Measurements from ENCODE around the gene PARP8.
A peak's percentile ranks its signal among the peaks of the same experiment; 100 is the strongest.
"Not testable (repeated sequence)": the region's sequence is repeated elsewhere in the genome, so short reads cannot be mapped to it uniquely, and the experiment has no call there.

PARP8 gene, protein sequence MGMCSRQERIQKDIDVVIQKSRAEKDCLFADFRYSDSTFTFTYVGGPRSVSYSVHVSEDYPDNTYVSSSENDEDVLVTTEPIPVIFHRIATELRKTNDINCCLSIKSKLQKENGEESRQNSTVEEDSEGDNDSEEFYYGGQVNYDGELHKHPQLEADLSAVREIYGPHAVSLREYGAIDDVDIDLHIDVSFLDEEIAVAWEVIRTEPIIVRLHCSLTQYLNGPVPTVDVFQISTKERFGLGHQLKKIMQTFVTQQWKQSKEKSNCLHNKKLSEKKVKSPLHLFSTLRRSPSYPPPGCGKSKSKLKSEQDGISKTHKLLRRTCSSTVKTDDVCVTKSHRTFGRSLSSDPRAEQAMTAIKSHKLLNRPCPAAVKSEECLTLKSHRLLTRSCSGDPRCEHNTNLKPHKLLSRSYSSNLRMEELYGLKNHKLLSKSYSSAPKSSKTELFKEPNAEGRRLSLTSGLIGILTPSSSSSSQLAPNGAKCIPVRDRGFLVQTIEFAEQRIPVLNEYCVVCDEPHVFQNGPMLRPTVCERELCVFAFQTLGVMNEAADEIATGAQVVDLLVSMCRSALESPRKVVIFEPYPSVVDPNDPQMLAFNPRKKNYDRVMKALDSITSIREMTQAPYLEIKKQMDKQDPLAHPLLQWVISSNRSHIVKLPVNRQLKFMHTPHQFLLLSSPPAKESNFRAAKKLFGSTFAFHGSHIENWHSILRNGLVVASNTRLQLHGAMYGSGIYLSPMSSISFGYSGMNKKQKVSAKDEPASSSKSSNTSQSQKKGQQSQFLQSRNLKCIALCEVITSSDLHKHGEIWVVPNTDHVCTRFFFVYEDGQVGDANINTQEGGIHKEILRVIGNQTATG

DNA sequence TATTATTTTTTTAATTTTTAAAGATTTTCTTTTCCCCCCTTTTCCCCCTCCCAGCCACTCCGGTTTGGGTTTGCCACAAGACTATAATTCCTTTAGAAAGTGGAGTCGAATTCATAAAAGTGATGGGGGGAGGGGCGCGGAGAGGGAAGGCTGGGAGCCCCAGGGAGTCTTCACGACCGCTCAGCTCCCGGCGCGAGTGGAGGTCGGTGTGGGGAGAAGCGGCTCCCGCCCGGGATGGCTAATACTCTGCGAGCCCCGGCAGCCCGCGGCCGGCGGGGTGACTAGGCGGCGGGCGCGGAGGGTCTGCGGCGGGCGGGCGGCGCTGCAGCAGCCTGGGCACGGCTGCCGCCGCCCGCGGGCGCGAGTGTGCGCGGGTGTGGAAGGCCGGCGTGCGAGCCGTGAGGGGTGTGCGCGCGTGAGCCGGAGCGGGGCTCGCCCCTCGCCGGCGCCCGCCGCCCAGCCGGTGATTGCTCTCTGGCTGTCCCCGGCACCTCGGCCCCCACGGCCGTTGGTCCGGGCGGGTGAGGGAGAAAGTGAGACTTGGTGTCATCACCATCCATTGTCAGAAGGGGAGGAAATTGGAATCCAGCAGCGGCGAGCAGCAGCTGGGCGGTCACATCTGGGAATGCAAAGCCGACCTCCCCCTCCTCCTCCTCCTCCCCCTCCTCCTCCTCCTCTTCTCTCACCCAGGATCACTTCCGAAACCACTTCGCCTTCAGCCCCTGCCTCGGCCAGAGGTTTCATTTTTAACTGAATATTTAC is at the start of gene PARP8:
Gene PARP8 (plus strand): TSS at position 377 of the 762 bp plus-strand sequence. CDS start 459 bp downstream, outside the sequence.
- Histone ChIP-seq H3K4me3 (ENCODE audit: low read depth, low read length) (peak within 1 kb of the TSS; percentile 98), H3K4me1 (ENCODE audit: control insufficient read depth, insufficient read depth, low read length) (peaks cover 14% of the 10 kb centered on the region), H3K9me3 (ENCODE audit: control insufficient read depth, insufficient read depth, low read length) (no peaks in the 10 kb centered on the region)

DNA sequence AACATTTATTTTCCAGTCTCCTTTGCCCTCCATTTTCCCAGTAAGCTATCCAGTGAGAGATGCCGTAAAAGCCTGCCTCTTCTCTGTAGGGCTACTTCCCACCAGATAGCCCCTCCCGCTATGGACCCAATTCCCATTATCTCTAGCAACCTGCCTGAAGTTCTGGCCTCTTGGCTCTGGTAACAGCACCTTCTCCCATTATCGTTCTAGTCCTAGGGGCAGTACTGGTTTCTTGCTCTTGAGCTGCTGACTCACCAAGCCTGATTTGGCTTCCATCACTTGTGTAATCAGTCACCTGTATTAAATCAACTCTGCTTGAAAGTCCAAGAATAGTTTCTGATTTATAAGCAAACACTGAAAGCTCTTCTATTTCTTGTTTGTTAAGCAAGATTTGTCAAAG is 42.8 kb upstream of the PARP8 start:
- Histone ChIP-seq H3K27me3 (ENCODE audit: control insufficient read depth, insufficient read depth, low read length) (no peaks in the 10 kb centered on the region), H3K9ac (ENCODE audit: low read depth, low read length) (no peak overlapping the region), H3K36me3 (ENCODE audit: control insufficient read depth, insufficient read depth, low read length) (no peaks in the 10 kb centered on the region), H3K27ac (ENCODE audit: low read depth, low read length) (no peak overlapping the region), H3K4me3 (ENCODE audit: low read depth, low read length) (no peak overlapping the region), H3K4me1 (ENCODE audit: control insufficient read depth, insufficient read depth, low read length) (no peaks in the 10 kb centered on the region), H3K9me3 (ENCODE audit: control insufficient read depth, insufficient read depth, low read length) (peaks cover 3% of the 10 kb centered on the region; the same call in 1 of the 2 replicates)

More for the DNA sequence above, at the start of gene PARP8:
- peak within 1 kb of the TSS; percentile 91 for H3K27ac ChIP-seq (ENCODE audit: low read depth, low read length)
- H3K9ac ChIP-seq (ENCODE audit: low read depth, low read length), result peak within 1 kb of the TSS; percentile 95
- H3K27me3 ChIP-seq (ENCODE audit: control insufficient read depth, insufficient read depth, low read length), result peaks cover 12% of the 10 kb centered on the region
- H3K36me3 ChIP-seq (ENCODE audit: control insufficient read depth, insufficient read depth, low read length), result no peaks in the 10 kb centered on the region

DNA sequence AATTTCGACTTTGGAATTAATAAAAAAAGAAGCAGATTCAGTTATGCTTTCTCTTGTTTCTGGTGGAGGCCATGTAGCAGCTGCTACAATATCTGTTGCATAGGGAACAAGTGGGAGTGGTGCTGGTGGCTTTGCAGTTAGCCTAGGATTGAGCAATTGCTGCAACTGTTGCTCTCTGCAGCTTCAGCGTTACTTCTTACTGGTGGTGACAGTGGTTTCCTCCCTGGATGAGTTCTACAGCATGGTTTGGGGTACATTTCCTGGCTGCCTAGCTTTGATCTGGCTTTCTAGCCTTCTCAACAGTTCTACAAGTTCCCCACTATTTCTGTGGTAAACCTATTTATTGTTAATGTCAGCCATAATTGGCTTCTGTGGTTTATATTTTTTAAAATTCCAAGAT is 31.6 kb upstream of the PARP8 start:
- H3K4me1 ChIP-seq (ENCODE audit: control insufficient read depth, insufficient read depth, low read length); H3K27me3 ChIP-seq (ENCODE audit: control insufficient read depth, insufficient read depth, low read length); H3K4me3 ChIP-seq (ENCODE audit: low read depth, low read length); H3K36me3 ChIP-seq (ENCODE audit: control insufficient read depth, insufficient read depth, low read length); H3K9me3 ChIP-seq (ENCODE audit: control insufficient read depth, insufficient read depth, low read length); H3K9ac ChIP-seq (ENCODE audit: low read depth, low read length); H3K27ac ChIP-seq (ENCODE audit: low read depth, low read length): not testable (repeated sequence)

DNA sequence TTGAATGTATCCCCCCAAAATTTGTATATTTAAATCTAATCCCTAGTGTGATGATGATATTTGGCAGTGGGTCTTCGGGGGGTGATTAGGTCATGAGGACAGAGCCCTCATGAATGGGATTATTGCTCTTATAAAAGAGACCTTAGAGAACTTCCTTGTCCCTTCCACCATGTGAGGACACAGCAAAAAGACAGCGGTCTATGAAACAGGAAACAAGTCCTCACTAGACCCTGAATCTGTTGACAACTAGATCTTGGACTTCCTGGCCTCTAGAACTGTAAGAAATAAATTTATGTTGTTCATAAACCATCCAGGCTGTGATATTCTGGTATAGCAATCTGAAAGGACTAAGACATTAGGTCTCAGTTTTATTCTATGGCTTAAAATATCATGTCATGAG is 28.9 kb upstream of the PARP8 start:
- H3K4me1 ChIP-seq (ENCODE audit: control insufficient read depth, insufficient read depth, low read length); H3K9me3 ChIP-seq (ENCODE audit: control insufficient read depth, insufficient read depth, low read length); H3K9ac ChIP-seq (ENCODE audit: low read depth, low read length); H3K36me3 ChIP-seq (ENCODE audit: control insufficient read depth, insufficient read depth, low read length); H3K4me3 ChIP-seq (ENCODE audit: low read depth, low read length); H3K27ac ChIP-seq (ENCODE audit: low read depth, low read length); H3K27me3 ChIP-seq (ENCODE audit: control insufficient read depth, insufficient read depth, low read length): not testable (repeated sequence)

DNA sequence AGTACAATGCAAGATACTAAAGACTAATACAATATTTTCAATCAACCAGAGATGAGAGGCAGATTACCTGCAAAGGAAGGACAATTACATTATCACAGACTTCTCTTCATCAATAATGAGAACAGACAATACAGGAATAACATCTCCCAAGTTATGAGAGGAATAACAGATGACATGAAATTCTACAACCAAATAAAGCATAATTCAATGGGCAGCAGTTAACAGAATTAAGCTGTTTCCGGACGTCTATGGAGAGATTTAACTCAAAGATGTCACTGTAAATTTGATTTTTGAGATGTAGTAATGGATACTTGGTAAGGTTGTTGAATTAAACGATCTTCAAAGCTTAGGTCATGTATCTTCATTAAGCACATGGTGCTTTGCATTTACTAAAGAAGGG is 19.8 kb upstream of the PARP8 start:
- Histone ChIP-seq H3K27ac (ENCODE audit: low read depth, low read length) (no peak overlapping the region), H3K4me3 (ENCODE audit: low read depth, low read length) (no peak overlapping the region), H3K36me3 (ENCODE audit: control insufficient read depth, insufficient read depth, low read length) (no peaks in the 10 kb centered on the region), H3K9ac (ENCODE audit: low read depth, low read length) (no peak overlapping the region), H3K4me1 (ENCODE audit: control insufficient read depth, insufficient read depth, low read length) (no peaks in the 10 kb centered on the region), H3K27me3 (ENCODE audit: control insufficient read depth, insufficient read depth, low read length) (no peaks in the 10 kb centered on the region), H3K9me3 (ENCODE audit: control insufficient read depth, insufficient read depth, low read length) (no peaks in the 10 kb centered on the region)

DNA sequence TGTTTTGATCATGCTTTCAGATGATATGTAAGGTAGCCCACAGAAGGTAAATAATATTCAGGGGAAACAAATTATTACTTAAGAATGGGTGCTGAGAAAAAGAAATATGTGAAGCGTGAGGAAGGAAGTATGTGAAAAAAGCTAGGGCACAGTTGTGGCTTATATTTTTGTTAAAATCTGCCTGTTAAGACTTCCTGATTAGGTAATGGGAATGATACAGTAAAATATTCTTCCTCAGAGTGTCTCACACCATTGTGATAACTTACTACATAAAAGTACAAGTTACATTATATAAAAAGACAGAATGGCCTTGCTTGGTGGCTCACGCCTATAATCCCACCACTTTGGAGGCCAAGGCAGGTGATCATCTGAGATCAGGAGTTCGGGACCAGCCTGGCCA is 18.7 kb upstream of the PARP8 start:
- H3K9ac ChIP-seq (ENCODE audit: low read depth, low read length), result no peak overlapping the region
- H3K27ac ChIP-seq (ENCODE audit: low read depth, low read length), result no peak overlapping the region
- no peaks in the 10 kb centered on the region for H3K27me3 ChIP-seq (ENCODE audit: control insufficient read depth, insufficient read depth, low read length)
- H3K4me1 ChIP-seq (ENCODE audit: control insufficient read depth, insufficient read depth, low read length), result no peaks in the 10 kb centered on the region
- no peak overlapping the region for H3K4me3 ChIP-seq (ENCODE audit: low read depth, low read length)
- H3K36me3 ChIP-seq (ENCODE audit: control insufficient read depth, insufficient read depth, low read length), result no peaks in the 10 kb centered on the region
- no peaks in the 10 kb centered on the region for H3K9me3 ChIP-seq (ENCODE audit: control insufficient read depth, insufficient read depth, low read length)

DNA sequence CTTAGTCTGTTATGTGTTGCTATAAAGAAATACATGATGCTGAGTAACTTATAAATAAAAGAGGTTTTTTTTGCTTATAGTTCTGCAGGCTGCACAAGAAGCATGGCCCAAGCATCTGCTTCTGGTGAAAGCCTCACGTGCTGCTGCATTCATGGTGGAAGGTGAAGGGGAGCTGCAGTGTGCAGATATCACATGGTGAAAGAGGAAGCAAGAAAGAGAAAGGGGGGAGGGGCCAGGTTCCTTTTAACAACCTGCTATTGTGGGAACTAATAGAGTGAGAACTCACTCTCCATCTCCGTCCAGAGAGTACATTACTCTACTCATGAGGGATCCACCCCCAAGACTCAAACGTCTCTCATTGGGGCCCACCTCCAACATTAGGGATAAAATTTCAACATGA is 12.5 kb upstream of the PARP8 start:
- Histone ChIP-seq H3K27me3 (ENCODE audit: control insufficient read depth, insufficient read depth, low read length) (no peaks in the 10 kb centered on the region), H3K36me3 (ENCODE audit: control insufficient read depth, insufficient read depth, low read length) (no peaks in the 10 kb centered on the region), H3K4me3 (ENCODE audit: low read depth, low read length) (no peak overlapping the region), H3K27ac (ENCODE audit: low read depth, low read length) (no peak overlapping the region), H3K9me3 (ENCODE audit: control insufficient read depth, insufficient read depth, low read length) (no peaks in the 10 kb centered on the region), H3K9ac (ENCODE audit: low read depth, low read length) (no peak overlapping the region), H3K4me1 (ENCODE audit: control insufficient read depth, insufficient read depth, low read length) (no peaks in the 10 kb centered on the region)

DNA sequence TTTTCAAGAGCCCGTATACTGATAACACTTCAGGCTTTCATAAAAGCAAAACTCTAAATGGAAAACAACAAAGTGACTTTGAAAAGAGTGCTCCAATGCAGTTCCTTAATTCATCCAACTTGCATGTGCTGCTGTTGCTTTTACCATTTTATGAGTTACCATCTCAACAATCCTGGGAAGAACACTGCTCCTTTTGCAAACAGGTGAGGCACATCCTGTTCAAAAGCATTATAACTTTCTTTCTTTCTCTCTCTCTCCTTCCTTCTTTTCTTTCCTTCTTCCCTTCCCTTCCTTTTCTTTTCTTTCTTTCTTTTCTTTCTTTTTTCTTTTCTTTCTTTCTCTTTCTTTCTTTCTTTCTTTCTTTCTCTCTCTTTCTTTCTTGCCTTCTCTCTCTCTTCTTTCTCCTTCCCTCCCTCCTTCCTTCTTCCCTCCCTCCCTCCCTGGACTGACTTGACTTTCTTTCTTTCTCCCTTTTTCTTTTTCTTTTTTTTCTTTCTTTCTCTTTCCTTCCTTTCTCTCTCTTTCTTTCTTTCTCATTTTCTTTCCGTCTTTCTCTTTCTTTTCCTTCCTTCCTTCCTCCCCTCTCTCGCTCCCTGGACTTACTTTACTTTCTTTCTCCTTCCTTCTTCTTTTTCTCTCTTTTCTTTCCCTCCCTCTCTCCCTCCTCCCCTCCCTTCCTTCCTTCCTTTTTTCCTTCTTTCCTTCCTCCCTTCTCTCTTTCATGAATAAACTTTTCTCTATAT is 11.2 kb upstream of the PARP8 start:
- Histone ChIP-seq H3K4me3 (ENCODE audit: low read depth, low read length) (no peak overlapping the region), H3K27me3 (ENCODE audit: control insufficient read depth, insufficient read depth, low read length) (no peaks in the 10 kb centered on the region), H3K36me3 (ENCODE audit: control insufficient read depth, insufficient read depth, low read length) (no peaks in the 10 kb centered on the region), H3K4me1 (ENCODE audit: control insufficient read depth, insufficient read depth, low read length) (no peaks in the 10 kb centered on the region), H3K9ac (ENCODE audit: low read depth, low read length) (no peak overlapping the region), H3K9me3 (ENCODE audit: control insufficient read depth, insufficient read depth, low read length) (no peaks in the 10 kb centered on the region), H3K27ac (ENCODE audit: low read depth, low read length) (no peak overlapping the region)

DNA sequence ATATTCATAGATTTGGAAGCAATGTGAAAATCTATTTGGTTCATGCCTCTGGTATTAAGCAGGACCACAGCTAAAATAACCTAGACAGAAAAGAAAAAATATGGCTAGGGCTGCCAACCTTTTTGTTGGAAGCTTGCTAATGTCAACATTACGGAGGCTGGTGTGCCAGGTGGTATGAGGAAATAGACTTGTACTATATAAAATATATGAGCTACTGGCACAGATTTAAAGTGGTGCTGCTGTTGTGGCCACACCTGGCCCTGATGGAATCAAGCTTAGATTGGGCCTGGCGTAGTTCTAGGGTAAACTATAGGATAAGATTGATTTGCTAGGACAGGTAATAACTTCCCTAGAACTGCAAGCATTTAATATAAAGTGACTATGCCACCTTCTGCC is 10.6 kb upstream of the PARP8 start:
- no peaks in the 10 kb centered on the region for H3K9me3 ChIP-seq (ENCODE audit: control insufficient read depth, insufficient read depth, low read length)
- no peaks in the 10 kb centered on the region for H3K27me3 ChIP-seq (ENCODE audit: control insufficient read depth, insufficient read depth, low read length)
- H3K9ac ChIP-seq (ENCODE audit: low read depth, low read length), result no peak overlapping the region
- H3K4me3 ChIP-seq (ENCODE audit: low read depth, low read length), result no peak overlapping the region
- no peaks in the 10 kb centered on the region for H3K36me3 ChIP-seq (ENCODE audit: control insufficient read depth, insufficient read depth, low read length)
- H3K27ac ChIP-seq (ENCODE audit: low read depth, low read length), result no peak overlapping the region
- H3K4me1 ChIP-seq (ENCODE audit: control insufficient read depth, insufficient read depth, low read length), result no peaks in the 10 kb centered on the region

DNA sequence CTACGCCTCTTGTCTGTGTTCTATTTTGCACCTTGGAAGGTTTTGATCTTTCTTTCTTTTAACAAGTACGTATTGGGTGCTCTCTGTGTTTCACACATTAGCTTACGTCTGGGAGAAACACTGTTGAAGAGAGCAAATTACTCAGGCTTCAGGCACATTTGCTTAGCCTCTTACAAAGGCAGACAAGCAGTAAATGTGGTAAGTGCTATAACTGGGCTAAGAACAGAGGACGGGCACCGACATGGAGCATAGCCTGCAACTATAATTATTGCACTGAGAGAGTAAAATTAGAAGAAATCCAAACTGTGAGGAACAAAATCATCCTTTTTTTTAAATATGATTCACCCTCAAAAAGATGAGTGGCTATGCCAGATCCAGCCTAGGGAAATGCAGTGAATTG is 9.4 kb upstream of the PARP8 start:
- Histone ChIP-seq H3K9ac (ENCODE audit: low read depth, low read length) (no peak overlapping the region), H3K27me3 (ENCODE audit: control insufficient read depth, insufficient read depth, low read length) (no peaks in the 10 kb centered on the region), H3K36me3 (ENCODE audit: control insufficient read depth, insufficient read depth, low read length) (no peaks in the 10 kb centered on the region), H3K9me3 (ENCODE audit: control insufficient read depth, insufficient read depth, low read length) (no peaks in the 10 kb centered on the region), H3K4me1 (ENCODE audit: control insufficient read depth, insufficient read depth, low read length) (no peaks in the 10 kb centered on the region), H3K27ac (ENCODE audit: low read depth, low read length) (no peak overlapping the region), H3K4me3 (ENCODE audit: low read depth, low read length) (no peak overlapping the region)
